Measurements from ENCODE around the gene DPPA2. TPM values are rescaled to one million over a fixed set of nuclear protein-coding genes. Genes with fewer than 3 reads are reported as not detected.

Gene DPPA2
- total RNA-seq, 1 experiment from 2014 or later, result not detected

GRCh38 chr3:109269577-109270275 lies 46.6 kb downstream of the DPPA2 start:
- no peak overlapping the region for H3K27ac Mint-ChIP-seq (ENCODE audit: unreplicated experiment)
- intact Hi-C loops (cut with micrococcal nuclease; ENCODE audit: unreplicated experiment), result no loop called here
- DNase-seq, result no peak
- BruUV-seq (replicated peaks), result no TSS peak
- no peaks in the 10 kb centered on the region for H3K27me3 Mint-ChIP-seq (ENCODE audit: unreplicated experiment)
- no peak for TF ChIP-seq CTCF (IDR thresholded peaks at IDR 0.05; ENCODE audit: unreplicated experiment)
- no peak overlapping the region for H3K4me3 Mint-ChIP-seq (ENCODE audit: low read depth, unreplicated experiment)
- no peaks in the 10 kb centered on the region for H3K9me3 Mint-ChIP-seq (ENCODE audit: low read depth, unreplicated experiment)
- no peaks in the 10 kb centered on the region for H3K4me1 Mint-ChIP-seq (ENCODE audit: low read depth, unreplicated experiment)
- H3K36me3 Mint-ChIP-seq (ENCODE audit: insufficient read depth, unreplicated experiment), result no peaks in the 10 kb centered on the region
- CTCF ChIA-PET, result interaction anchor here (0.7 kb wide), 1 partner anchor 375 kb away, joined by 3 read pairs; no protein-coding TSS in a partner anchor

GRCh38 chr3:109268181-109268580 lies 48.1 kb downstream of the DPPA2 start:
- CTCF ChIA-PET, result no interaction called here
- H3K9me3 Mint-ChIP-seq (ENCODE audit: low read depth, unreplicated experiment), result no peaks in the 10 kb centered on the region
- no peak for TF ChIP-seq CTCF (IDR thresholded peaks at IDR 0.05; ENCODE audit: unreplicated experiment)
- H3K4me1 Mint-ChIP-seq (ENCODE audit: low read depth, unreplicated experiment), result no peaks in the 10 kb centered on the region
- H3K27ac Mint-ChIP-seq (ENCODE audit: unreplicated experiment), result no peak overlapping the region
- intact Hi-C loops (cut with micrococcal nuclease; ENCODE audit: unreplicated experiment), result no loop called here
- no peaks in the 10 kb centered on the region for H3K27me3 Mint-ChIP-seq (ENCODE audit: unreplicated experiment)
- H3K36me3 Mint-ChIP-seq (ENCODE audit: insufficient read depth, unreplicated experiment), result no peaks in the 10 kb centered on the region
- no peak for DNase-seq
- BruUV-seq (replicated peaks), result no TSS peak
- no peak overlapping the region for H3K4me3 Mint-ChIP-seq (ENCODE audit: low read depth, unreplicated experiment)

GRCh38 chr3:109265295-109265694 lies 51.0 kb downstream of the DPPA2 start:
- intact Hi-C loops (cut with micrococcal nuclease; ENCODE audit: unreplicated experiment), result no loop called here
- H3K4me3 Mint-ChIP-seq (ENCODE audit: low read depth, unreplicated experiment), result no peak overlapping the region
- H3K4me1 Mint-ChIP-seq (ENCODE audit: low read depth, unreplicated experiment), result no peaks in the 10 kb centered on the region
- no peak overlapping the region for H3K27ac Mint-ChIP-seq (ENCODE audit: unreplicated experiment)
- DNase-seq, result no peak
- no peaks in the 10 kb centered on the region for H3K9me3 Mint-ChIP-seq (ENCODE audit: low read depth, unreplicated experiment)
- no peaks in the 10 kb centered on the region for H3K27me3 Mint-ChIP-seq (ENCODE audit: unreplicated experiment)
- TF ChIP-seq CTCF (IDR thresholded peaks at IDR 0.05; ENCODE audit: unreplicated experiment), result no peak
- H3K36me3 Mint-ChIP-seq (ENCODE audit: insufficient read depth, unreplicated experiment), result no peaks in the 10 kb centered on the region
- no TSS peak for BruUV-seq (replicated peaks)
- CTCF ChIA-PET, result interaction anchor here (0.7 kb wide), 1 partner anchor 247 kb away, joined by 3 read pairs; no protein-coding TSS in a partner anchor

- TF ChIP-seq CTCF (IDR thresholded peaks at IDR 0.05; ENCODE audit: unreplicated experiment), result no peak
- CTCF ChIA-PET, result no interaction called here
- Mint-ChIP-seq H3K27ac (ENCODE audit: unreplicated experiment) (no peak overlapping the region), H3K36me3 (ENCODE audit: insufficient read depth, unreplicated experiment) (no peaks in the 10 kb centered on the region), H3K4me1 (ENCODE audit: low read depth, unreplicated experiment) (no peaks in the 10 kb centered on the region), H3K27me3 (ENCODE audit: unreplicated experiment) (no peaks in the 10 kb centered on the region), H3K9me3 (ENCODE audit: low read depth, unreplicated experiment) (no peaks in the 10 kb centered on the region), H3K4me3 (ENCODE audit: low read depth, unreplicated experiment) (no peak overlapping the region)
- no peak for DNase-seq
- BruUV-seq (replicated peaks), result no TSS peak
- intact Hi-C loops (cut with micrococcal nuclease; ENCODE audit: unreplicated experiment), result no loop called here
Measured at GRCh38 chr3:109257269-109257668, 59.0 kb downstream of the DPPA2 start.

All from Calu3 (cell line).